Measurements from ENCODE around the gene TUBGCP2.

- TF ChIP-seq EZH2 (IDR thresholded peaks at IDR 0.05; ENCODE audit: insufficient read depth, poor library complexity, severe bottlenecking) (no peak), EZH2phosphoT487 (IDR thresholded peaks at IDR 0.05; ENCODE audit: insufficient read depth, low read depth) (no peak)
Observed at GRCh38 chr10:133267293-133267692, 41.4 kb downstream of the TUBGCP2 start.

Data from GM23248 (cell line).